SU-DHL-6 (cell line): ENCODE results near the gene ACOX3.

Experiments
- CTCF ChIP-seq: fragments of 200-600 bp; sonication (generic); IDR thresholded peaks from one replicate; pipeline ENCODE4 v1.5.1; 2017; ENCODE audit warnings: antibody characterized with exemption, mild to moderate bottlenecking, low read length, moderate library complexity; ENCODE audit not compliant: insufficient read depth, poor library complexity, severe bottlenecking
- EZH2phosphoT487 ChIP-seq: fragments of 200-600 bp; sonication (generic), shearing (Covaris generic); conservative IDR thresholded peaks from 2 replicates; pipeline ENCODE4 v1.6.1; 2018; ENCODE audit warnings: mild to moderate bottlenecking, antibody characterized with exemption, low read length, moderate library complexity, mixed read lengths

- TF ChIP-seq CTCF (no peak), EZH2phosphoT487 (no peak)
Observed at GRCh38 chr4:8434251-8435073, 6.1 kb downstream of the ACOX3 start.
